Neural progenitor cell (in vitro differentiated cells): ENCODE data around the gene MORC4.

Experiments
- CTCF ChIP-seq: fragments of 200-600 bp; sonication (generic); IDR thresholded peaks from 2 replicates; pipeline ENCODE4 v1.5.1; 2017; ENCODE audit warnings: antibody characterized with exemption, mild to moderate bottlenecking
- EZH2 ChIP-seq: fragments of 200-600 bp; sonication (generic); IDR thresholded peaks from 2 replicates; pipeline ENCODE4 v1.6.1; 2017; ENCODE audit warnings: antibody characterized with exemption, mild to moderate bottlenecking, moderate library complexity

DNA sequence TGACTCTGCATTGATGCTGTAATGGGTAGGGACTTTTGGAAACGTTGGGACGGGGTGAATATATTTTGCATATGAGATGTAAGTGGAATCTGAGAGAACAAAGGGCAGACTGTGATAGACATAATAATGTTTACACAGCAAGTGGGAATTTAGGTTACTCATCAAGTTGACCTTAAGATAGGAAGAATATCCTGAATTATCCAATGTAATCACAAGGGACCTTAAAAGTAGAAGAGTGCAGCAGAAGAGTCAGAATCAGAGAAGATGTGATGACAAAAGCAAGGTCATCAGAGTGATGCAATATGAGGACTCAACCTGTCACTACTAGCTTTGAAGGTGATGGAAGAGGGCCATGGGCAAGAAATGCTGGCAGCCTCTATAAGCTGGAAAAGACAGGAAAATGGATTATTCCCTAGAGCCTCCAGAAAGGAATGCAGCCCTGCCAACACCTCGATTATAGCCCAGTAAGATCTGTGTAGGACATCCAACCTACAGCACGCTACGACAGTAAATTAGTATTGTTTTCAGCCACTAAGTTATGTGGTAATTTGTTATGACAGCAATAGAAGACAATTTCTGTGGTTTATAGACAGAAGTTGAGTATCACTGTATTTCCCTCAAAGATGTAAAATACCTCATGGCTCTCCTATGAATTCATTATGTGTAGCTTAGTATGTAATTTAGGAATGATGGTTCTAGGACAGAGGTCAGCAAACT is 26.4 kb downstream of the MORC4 start:
- TF ChIP-seq CTCF (no peak), EZH2 (no peak)
